Measurements from ENCODE around the gene C13orf46.

- TF ChIP-seq POLR2A (IDR thresholded peaks at IDR 0.05; ENCODE audit: low read depth, low read length) (no peak), POLR2AphosphoS5 (IDR thresholded peaks at IDR 0.05; ENCODE audit: low read depth, low read length) (no peak)
These were observed 26.5 kb upstream of the C13orf46 start for GRCh38 chr13:114000151-114001040.

Data from GM12892 (cell line).